ENCODE data around the gene MACF1.

GRCh38 chr1:39394059-39394458 is 189.6 kb downstream of the MACF1 start:
- no peak for TF ChIP-seq CTCF (IDR thresholded peaks at IDR 0.05)
- no peak for TF ChIP-seq POLR2A (IDR thresholded peaks at IDR 0.05; ENCODE audit: low read depth)
- TF ChIP-seq POLR2AphosphoS5 (IDR thresholded peaks at IDR 0.05), result no peak
- no peak for TF ChIP-seq EP300 (IDR thresholded peaks at IDR 0.05)

Measured in esophagus muscularis mucosa (tissue), 4 donors.